Fibroblast of lung (primary cell): Measurements from ENCODE around the gene POLR3E. TPM values are rescaled to one million over a fixed set of nuclear protein-coding genes. Genes with fewer than 3 reads are reported as not detected.

Experiments used
- DNase-seq, 2 donors: peaks; one replicate each; pipeline versions ENCODE4 v3.0.0 to v3.0.0-alpha.2; 2010; ENCODE audit warnings: low read depth in 2 of 2
- H2AFZ ChIP-seq: 2 replicates; pipeline ENCODE4 v1.5.1; 2012; ENCODE audit warnings: low read length, control low read depth, inconsistent platforms
- H3K27ac ChIP-seq: 2 replicates; pipeline ENCODE4 v1.5.1; 2011; ENCODE audit warnings: low read length, control low read depth; ENCODE audit not compliant: insufficient read depth
- H3K27me3 ChIP-seq: 2 replicates; pipeline ENCODE4 v1.5.1; 2011; ENCODE audit warnings: mild to moderate bottlenecking, low read length; ENCODE audit not compliant: control insufficient read depth, insufficient read depth
- H3K36me3 ChIP-seq: 2 replicates; pipeline ENCODE4 v1.5.1; 2011; ENCODE audit warnings: low read length; ENCODE audit not compliant: control insufficient read depth, insufficient read depth
- H3K4me1 ChIP-seq: 2 replicates; pipeline ENCODE4 v1.5.1; 2011; ENCODE audit warnings: low read length; ENCODE audit not compliant: control insufficient read depth, insufficient read depth; ENCODE audit errors: extremely low read depth
- H3K4me2 ChIP-seq: 2 replicates; pipeline ENCODE4 v1.5.1; 2011; ENCODE audit warnings: low read length, control low read depth; ENCODE audit not compliant: insufficient read depth; ENCODE audit errors: extremely low read depth
- H3K4me3 ChIP-seq, 4 experiments: fragments of 200-600 bp in 1 of 4; sonication (generic) in 1 of 4; replicated peaks in 1 of 4; 2 replicates each; pipeline ENCODE4 v1.5.1; 2011 to 2016; ENCODE audit warnings: low read length in 4 of 4, low read depth in 3 of 4, mild to moderate bottlenecking in 3 of 4, control low read depth in 2 of 4, inconsistent platforms in 1 of 4, mixed read lengths in 1 of 4; ENCODE audit not compliant: insufficient read depth in 1 of 4; ENCODE audit errors: control extremely low read depth in 1 of 4
- H3K79me2 ChIP-seq: 2 replicates; pipeline ENCODE4 v1.5.1; 2012; ENCODE audit warnings: mild to moderate bottlenecking, low read length, inconsistent platforms; ENCODE audit not compliant: control insufficient read depth, insufficient read depth
- H3K9ac ChIP-seq: 2 replicates; pipeline ENCODE4 v1.5.1; 2011; ENCODE audit warnings: mild to moderate bottlenecking, low read length, control low read depth; ENCODE audit not compliant: insufficient read depth
- H3K9me3 ChIP-seq: 2 replicates; pipeline ENCODE4 v1.5.1; 2012; ENCODE audit warnings: low read depth, low read length; ENCODE audit not compliant: control insufficient read depth, insufficient read depth
- H4K20me1 ChIP-seq: 2 replicates; pipeline ENCODE4 v1.5.1; 2011; ENCODE audit warnings: low read length; ENCODE audit not compliant: control insufficient read depth, insufficient read depth; ENCODE audit errors: extremely low read depth
- CTCF ChIP-seq, 2 donors: IDR thresholded peaks in 1 of 2; conservative IDR thresholded peaks in 1 of 2; 1 replicate in 1 of 2; 2 replicates in 1 of 2; pipeline ENCODE4 v1.5.1; 2011 to 2012; ENCODE audit warnings: low read length in 2 of 2, control low read depth in 1 of 2, inconsistent platforms in 1 of 2, low read depth in 1 of 2, mild to moderate bottlenecking in 1 of 2
- EZH2 ChIP-seq: IDR thresholded peaks from 2 replicates; pipeline ENCODE4 v1.5.1; 2012; ENCODE audit warnings: low read length, control low read depth, mild to moderate bottlenecking; ENCODE audit errors: missing control alignments
- polyA plus RNA-seq, 2 donors: library from polyadenylated mRNA; depleted of rRNA in 1 of 2; stranded (reverse) in 1 of 2; unstranded in 1 of 2; fragments of >200 nt; gene quantifications; 2 replicates each; pipeline ENCODE4 v1.2.1, GENCODE V29; 2011 to 2012; ENCODE audit warnings: missing spikeins in 1 of 2
- total RNA-seq: library from RNA; depleted of rRNA; stranded (reverse); fragments of >200 nt; gene quantifications from 2 replicates; pipeline ENCODE4 v1.2.1, GENCODE V29; 2014

Gene POLR3E
- total and polyA plus RNA-seq, 2 donors (not counting 1 experiment from before 2014, with no cell fraction given), result 14.2 to 28.9 TPM

GRCh38 chr16:22381392-22381791, 84.2 kb downstream of the POLR3E start:
- TF ChIP-seq EZH2, result no peak
- TF ChIP-seq CTCF (conservative IDR thresholded peaks at IDR 0.05 in 1 of 2, IDR thresholded peaks at IDR 0.05 in 1 of 2; ENCODE audit: low read depth in 1 of 2, low read length in 2 of 2), result no peak
- H3K4me1 ChIP-seq, result no peaks in the 10 kb centered on the region
- H3K4me2 ChIP-seq, result no peak overlapping the region
- no peak for DNase-seq
- no peak overlapping the region for H3K4me3 ChIP-seq
- H4K20me1 ChIP-seq, result no peaks in the 10 kb centered on the region
- H3K79me2 ChIP-seq, result no peaks in the 10 kb centered on the region
- no peak overlapping the region for H3K27ac ChIP-seq
- H3K36me3 ChIP-seq, result no peaks in the 10 kb centered on the region
- H3K27me3 ChIP-seq, result no peaks in the 10 kb centered on the region
- no peak overlapping the region for H2AFZ ChIP-seq
- no peak overlapping the region for H3K9ac ChIP-seq
- no peaks in the 10 kb centered on the region for H3K9me3 ChIP-seq

DNA sequence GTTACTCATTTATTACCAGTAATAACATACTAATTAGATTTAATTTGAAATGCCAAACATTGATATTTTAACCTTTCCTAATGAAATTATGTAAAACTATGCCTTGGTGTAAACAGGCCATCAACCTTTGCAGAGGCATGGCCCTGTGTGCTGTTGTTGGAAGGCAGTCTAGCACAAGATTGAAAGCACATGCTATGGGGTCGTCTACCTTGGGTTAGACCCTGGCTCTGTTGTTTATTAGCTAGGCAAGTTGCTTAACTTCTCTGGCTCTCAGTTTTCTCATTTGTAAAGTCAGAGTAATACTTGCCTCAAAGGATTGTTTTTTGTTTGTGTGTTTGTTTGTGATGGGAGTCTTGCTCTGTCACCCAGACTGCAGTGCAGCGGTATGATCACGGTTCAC, 86.6 kb downstream of the POLR3E start:
- no peak overlapping the region for H3K9ac ChIP-seq
- H3K4me3 ChIP-seq, result no peak overlapping the region
- H3K79me2 ChIP-seq, result no peaks in the 10 kb centered on the region
- H3K36me3 ChIP-seq, result no peaks in the 10 kb centered on the region
- H3K4me2 ChIP-seq, result no peak overlapping the region
- H2AFZ ChIP-seq, result no peak overlapping the region
- H3K4me1 ChIP-seq, result peaks cover 9% of the 10 kb centered on the region
- no peak for DNase-seq
- no peak for TF ChIP-seq EZH2
- TF ChIP-seq CTCF (conservative IDR thresholded peaks at IDR 0.05 in 1 of 2, IDR thresholded peaks at IDR 0.05 in 1 of 2; ENCODE audit: low read depth in 1 of 2, low read length in 2 of 2), result no peak
- no peak overlapping the region for H3K27ac ChIP-seq
- H3K27me3 ChIP-seq, result no peaks in the 10 kb centered on the region
- H3K9me3 ChIP-seq, result no peaks in the 10 kb centered on the region
- H4K20me1 ChIP-seq, result no peaks in the 10 kb centered on the region

Other genes with a start within 250 kb of the POLR3E start
- 0.17 TPM in 1 of 2 replicates, not detected in the other for gene VWA3A, start 204.9 kb upstream of the POLR3E start, total RNA-seq
- 0.06 TPM in 1 of 2 replicates, not detected in the other for gene VWA3A, start 204.9 kb upstream of the POLR3E start, polyA plus RNA-seq
- gene SDR42E2, start 134.9 kb upstream of the POLR3E start, total RNA-seq, result under 0.01 TPM in 1 of 2 replicates, not detected in the other
- not detected in 2 replicates for gene SDR42E2, start 134.9 kb upstream of the POLR3E start, polyA plus RNA-seq
- 22.6 and 31.3 TPM in 2 replicates for gene EEF2K, start 91.1 kb upstream of the POLR3E start, total RNA-seq
- 8.9 and 11.4 TPM in 2 replicates for gene EEF2K, start 91.1 kb upstream of the POLR3E start, polyA plus RNA-seq
- gene CDR2, start 77.2 kb downstream of the POLR3E start, total RNA-seq, result 53.7 and 73.8 TPM in 2 replicates
- gene CDR2, start 77.2 kb downstream of the POLR3E start, polyA plus RNA-seq, result 54.1 and 60.1 TPM in 2 replicates
- 44.7 and 87.4 TPM in 2 replicates for gene NPIPB5, start 213.5 kb downstream of the POLR3E start, total RNA-seq
- gene NPIPB5, start 213.5 kb downstream of the POLR3E start, polyA plus RNA-seq, result 14.3 and 21.5 TPM in 2 replicates